OCI-LY1 (cell line): ENCODE data around the gene CD22.

Experiments
- CTCF ChIP-seq: fragments of 200-600 bp; sonication (generic), shearing (Covaris generic); IDR thresholded peaks from 2 replicates; pipeline ENCODE4 v1.5.1; 2017; ENCODE audit warnings: mild to moderate bottlenecking, antibody characterized with exemption, low read length, moderate library complexity, mixed read lengths
- EZH2 ChIP-seq: fragments of 200-600 bp; sonication (generic), shearing (Covaris generic); IDR thresholded peaks from 2 replicates; pipeline ENCODE4 v1.8.0; 2017; ENCODE audit warnings: borderline replicate concordance, mixed run types, mild to moderate bottlenecking, antibody characterized with exemption, low read length, moderate library complexity, mixed read lengths

- TF ChIP-seq CTCF = no peak
- TF ChIP-seq EZH2 = no peak
Observed at GRCh38 chr19:35363711-35364425, 34.9 kb downstream of the CD22 start.
